ENCODE results near the gene POLA1.

The POLA1 gene

DNA sequence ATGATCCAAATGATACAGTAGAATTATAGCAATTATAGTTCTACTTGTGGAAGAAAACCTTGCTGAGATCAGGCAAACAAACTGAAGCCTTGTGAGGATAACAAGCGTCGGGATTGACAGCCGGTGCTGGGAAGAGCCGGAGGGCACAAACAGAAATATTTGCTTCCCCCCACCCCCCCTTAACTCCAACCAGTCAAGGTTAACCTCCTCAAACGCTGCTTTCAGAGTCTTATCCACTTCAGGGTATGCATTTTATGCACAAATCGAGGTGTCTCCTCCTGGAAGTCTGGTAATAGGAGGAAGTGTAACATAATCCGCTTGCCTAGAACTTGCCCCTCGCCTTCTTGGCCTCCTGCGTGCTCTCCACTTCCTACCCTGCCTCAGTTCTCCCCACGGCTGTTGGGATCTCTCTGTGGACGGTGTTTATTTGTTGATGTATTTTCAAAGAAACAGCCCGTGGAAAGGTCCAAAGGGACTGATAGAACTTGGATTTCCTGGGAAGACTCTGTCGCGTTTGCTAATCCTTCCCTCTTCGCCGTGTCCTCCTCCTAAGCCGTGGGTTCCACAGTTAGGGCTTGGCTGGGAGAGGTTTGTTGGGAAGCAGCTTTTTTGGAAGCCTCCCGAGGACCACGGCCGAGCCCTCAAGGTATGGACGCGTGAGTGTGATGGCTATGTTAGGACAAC lies 326.1 kb downstream of the POLA1 start:
- H3K36me3 ChIP-seq (ENCODE audit: control insufficient read depth in 4 of 4, insufficient read depth in 4 of 4, low read length in 3 of 4), result no peaks in the 10 kb centered on the region
- no peak overlapping the region for H3K27ac ChIP-seq (ENCODE audit: insufficient read depth in 1 of 2, low read depth in 1 of 2, low read length in 2 of 2, poor library complexity in 1 of 2, severe bottlenecking in 2 of 2)
- H3K27me3 ChIP-seq (replicated peaks in 2 of 5; ENCODE audit: control insufficient read depth in 4 of 5, insufficient read depth in 5 of 5, low read length in 4 of 5), result peaks cover 9 to 99% (median 65%) of the 10 kb centered on the region in 5 experiments
- ChIA-PET POLR2A (interaction anchor here (0.6 kb wide), 1 partner anchor 15 kb away, joined by 4 read pairs; no protein-coding TSS in a partner anchor), CTCF (interaction anchor here (1.3 to 3.7 kb wide), 3 partner anchors 11 to 180 kb away, joined by 4 to 13 read pairs (median 5); no protein-coding TSS in a partner anchor)
- no peak for DNase-seq
- peaks cover 0 to 10% (median 0%) of the 10 kb centered on the region in 5 experiments for H3K9me3 ChIP-seq (ENCODE audit: control extremely low read depth in 1 of 5, control insufficient read depth in 4 of 5, insufficient read depth in 2 of 5, low read depth in 1 of 5, low read length in 4 of 5)
- H3K4me3 ChIP-seq (ENCODE audit: control insufficient read depth in 1 of 7, extremely low read depth in 1 of 7, insufficient read depth in 4 of 7, low read depth in 2 of 7, low read length in 6 of 7), result no peak overlapping the region
- 34% methylated on average over 10 of the region's 22 CpGs for WGBS (ENCODE audit: insufficient coverage)
- peaks cover 0 to 19% (median 3%) of the 10 kb centered on the region in 4 experiments for H3K4me1 ChIP-seq (ENCODE audit: control extremely low read depth in 1 of 4, control insufficient read depth in 4 of 4, insufficient read depth in 4 of 4, low read length in 3 of 4)

DNA sequence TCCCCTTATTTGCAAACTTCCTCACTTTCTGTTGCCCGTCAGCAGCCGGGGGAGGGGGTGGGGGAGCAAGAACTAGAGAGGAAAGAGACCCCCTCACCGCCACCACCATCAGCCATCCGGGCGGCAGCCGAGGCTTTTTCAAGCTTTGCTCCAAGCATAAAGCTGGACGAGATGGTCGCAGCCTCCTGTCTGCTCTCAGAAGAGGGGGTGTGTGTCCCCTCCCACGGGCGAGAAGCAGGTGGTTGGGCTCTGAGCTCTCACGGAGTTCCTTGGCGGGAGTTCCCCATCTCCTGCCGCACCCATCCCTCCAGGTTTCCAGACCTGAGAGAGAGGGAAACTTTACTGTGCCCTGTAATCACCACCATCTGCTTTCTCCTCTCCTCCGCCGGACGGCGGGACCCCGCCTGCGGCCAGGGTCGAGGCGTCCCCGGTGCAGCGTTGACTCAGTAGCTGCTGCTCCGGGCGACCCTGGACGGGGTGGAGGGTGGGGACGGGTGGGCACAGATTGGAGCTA lies 326.7 kb downstream of the POLA1 start:
- H3K36me3 ChIP-seq (ENCODE audit: control insufficient read depth in 4 of 4, insufficient read depth in 4 of 4, low read length in 3 of 4), result no peaks in the 10 kb centered on the region
- WGBS (ENCODE audit: insufficient coverage), result 20% methylated on average over 18 of the region's 27 CpGs
- peaks cover 0 to 8% (median 0%) of the 10 kb centered on the region in 5 experiments for H3K9me3 ChIP-seq (ENCODE audit: control extremely low read depth in 1 of 5, control insufficient read depth in 4 of 5, insufficient read depth in 2 of 5, low read depth in 1 of 5, low read length in 4 of 5)
- H3K27ac ChIP-seq (ENCODE audit: insufficient read depth in 1 of 2, low read depth in 1 of 2, low read length in 2 of 2, poor library complexity in 1 of 2, severe bottlenecking in 2 of 2), result no peak overlapping the region
- H3K4me1 ChIP-seq (ENCODE audit: control extremely low read depth in 1 of 4, control insufficient read depth in 4 of 4, insufficient read depth in 4 of 4, low read length in 3 of 4), result peaks cover 0 to 17% (median 2%) of the 10 kb centered on the region in 4 experiments
- no peak for DNase-seq
- no peak overlapping the region for H3K4me3 ChIP-seq (ENCODE audit: control insufficient read depth in 1 of 7, extremely low read depth in 1 of 7, insufficient read depth in 4 of 7, low read depth in 2 of 7, low read length in 6 of 7)
- ChIA-PET POLR2A (no interaction called here), CTCF (interaction anchor here (1.3 to 3.7 kb wide), 2 partner anchors 120 to 181 kb away, joined by 5 to 13 read pairs; no protein-coding TSS in a partner anchor)
- H3K27me3 ChIP-seq (replicated peaks in 2 of 5; ENCODE audit: control insufficient read depth in 4 of 5, insufficient read depth in 5 of 5, low read length in 4 of 5), result peaks cover 9 to 97% (median 59%) of the 10 kb centered on the region in 5 experiments

- Histone ChIP-seq H3K27me3 (replicated peaks in 2 of 5; ENCODE audit: control insufficient read depth in 4 of 5, insufficient read depth in 5 of 5, low read length in 4 of 5) (peaks cover 9 to 96% (median 56%) of the 10 kb centered on the region in 5 experiments), H3K36me3 (ENCODE audit: control insufficient read depth in 4 of 4, insufficient read depth in 4 of 4, low read length in 3 of 4) (no peaks in the 10 kb centered on the region), H3K27ac (ENCODE audit: insufficient read depth in 1 of 2, low read depth in 1 of 2, low read length in 2 of 2, poor library complexity in 1 of 2, severe bottlenecking in 2 of 2) (no peak overlapping the region), H3K4me3 (ENCODE audit: control insufficient read depth in 1 of 7, extremely low read depth in 1 of 7, insufficient read depth in 4 of 7, low read depth in 2 of 7, low read length in 6 of 7) (peak overlapping the region in 1 of 7 experiments; percentile 23), H3K9me3 (ENCODE audit: control extremely low read depth in 1 of 5, control insufficient read depth in 4 of 5, insufficient read depth in 2 of 5, low read depth in 1 of 5, low read length in 4 of 5) (peaks cover 0 to 5% (median 0%) of the 10 kb centered on the region in 5 experiments), H3K4me1 (ENCODE audit: control extremely low read depth in 1 of 4, control insufficient read depth in 4 of 4, insufficient read depth in 4 of 4, low read length in 3 of 4) (peaks cover 0 to 14% (median 0%) of the 10 kb centered on the region in 4 experiments)
- WGBS (ENCODE audit: insufficient coverage), result 18% methylated on average over 22 of the region's 35 CpGs
- POLR2A ChIA-PET, result no interaction called here
- DNase-seq, result peak in 2 of 3 donors; percentile 42 to 48
- CTCF ChIA-PET, result interaction anchor here (1.3 to 3.7 kb wide), 3 partner anchors 120 to 182 kb away, joined by 5 to 13 read pairs (median 8); no protein-coding TSS in a partner anchor
Measured at GRCh38 chrX:25020905-25021449, 327.3 kb downstream of the POLA1 start.

GRCh38 chrX:25022499-25023325 lies 329.0 kb downstream of the POLA1 start:
- CTCF ChIA-PET, result interaction anchor here (1.1 to 3.7 kb wide), 4 partner anchors 13 to 183 kb away, joined by 3 to 13 read pairs (median 6); no protein-coding TSS in a partner anchor
- peaks cover 12 to 94% (median 44%) of the 10 kb centered on the region in 5 experiments for H3K27me3 ChIP-seq (replicated peaks in 2 of 5; ENCODE audit: control insufficient read depth in 4 of 5, insufficient read depth in 5 of 5, low read length in 4 of 5)
- 15% methylated on average over 42 of the region's 59 CpGs for WGBS (ENCODE audit: insufficient coverage)

DNA sequence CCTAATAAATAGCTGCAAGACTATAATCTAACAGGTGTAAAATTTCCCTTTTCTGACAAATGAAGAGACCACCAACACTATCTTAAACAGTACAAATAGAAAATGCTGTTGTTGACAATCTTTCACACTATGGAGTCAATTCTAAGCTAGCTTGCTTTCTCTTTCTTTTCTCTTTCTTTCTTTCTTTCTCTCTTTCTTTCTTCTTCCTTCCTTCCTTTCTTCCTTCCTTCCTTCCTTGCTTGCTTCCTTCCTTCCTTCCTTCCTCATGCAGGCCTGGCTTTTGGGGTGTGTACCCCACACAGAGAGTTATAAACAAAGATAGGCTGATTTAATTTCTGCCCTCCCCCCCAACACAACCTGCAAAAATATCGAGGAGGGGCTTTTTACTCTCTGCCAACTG lies 330.2 kb downstream of the POLA1 start:
- POLR2A ChIA-PET, result no interaction called here
- H3K9me3 ChIP-seq (ENCODE audit: control extremely low read depth in 1 of 5, control insufficient read depth in 4 of 5, insufficient read depth in 2 of 5, low read depth in 1 of 5, low read length in 4 of 5), result no peaks in the 10 kb centered on the region
- CTCF ChIA-PET, result interaction anchor here (1.1 to 1.7 kb wide), 2 partner anchors 120 to 123 kb away, joined by 3 to 6 read pairs; no protein-coding TSS in a partner anchor

More at GRCh38 chrX:25022499-25023325, 329.0 kb downstream of the POLA1 start:
- Histone ChIP-seq H3K4me3 (ENCODE audit: control insufficient read depth in 1 of 7, extremely low read depth in 1 of 7, insufficient read depth in 4 of 7, low read depth in 2 of 7, low read length in 6 of 7) (no peak overlapping the region), H3K4me1 (ENCODE audit: control extremely low read depth in 1 of 4, control insufficient read depth in 4 of 4, insufficient read depth in 4 of 4, low read length in 3 of 4) (peaks cover 0 to 10% (median 0%) of the 10 kb centered on the region in 4 experiments), H3K36me3 (ENCODE audit: control insufficient read depth in 4 of 4, insufficient read depth in 4 of 4, low read length in 3 of 4) (no peaks in the 10 kb centered on the region), H3K27ac (ENCODE audit: insufficient read depth in 1 of 2, low read depth in 1 of 2, low read length in 2 of 2, poor library complexity in 1 of 2, severe bottlenecking in 2 of 2) (no peak overlapping the region), H3K9me3 (ENCODE audit: control extremely low read depth in 1 of 5, control insufficient read depth in 4 of 5, insufficient read depth in 2 of 5, low read depth in 1 of 5, low read length in 4 of 5) (no peaks in the 10 kb centered on the region)
- DNase-seq, result no peak
- POLR2A ChIA-PET, result no interaction called here

DNA sequence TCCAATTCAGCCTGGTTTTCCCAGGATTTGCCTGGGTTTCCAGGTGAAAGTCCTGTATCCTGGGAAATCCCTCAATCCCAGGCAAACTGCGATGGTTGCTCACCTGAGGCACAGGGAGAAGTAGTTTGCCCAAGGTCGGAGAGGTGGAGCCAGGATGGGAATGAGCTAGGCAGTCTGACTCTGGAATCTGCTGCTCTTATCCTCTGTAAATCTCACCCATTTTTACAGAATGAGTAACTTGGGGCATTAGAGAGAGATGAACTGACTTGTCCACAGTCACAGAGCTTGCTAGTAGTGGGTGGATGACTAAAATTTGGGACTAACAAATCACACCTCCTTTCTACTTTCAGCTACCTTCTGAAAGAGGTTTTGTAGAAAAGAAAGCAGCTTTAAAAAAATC lies 331.9 kb downstream of the POLA1 start:
- peaks cover 0 to 6% (median 0%) of the 10 kb centered on the region in 4 experiments for H3K4me1 ChIP-seq (ENCODE audit: control extremely low read depth in 1 of 4, control insufficient read depth in 4 of 4, insufficient read depth in 4 of 4, low read length in 3 of 4)
- no peak overlapping the region for H3K27ac ChIP-seq (ENCODE audit: insufficient read depth in 1 of 2, low read depth in 1 of 2, low read length in 2 of 2, poor library complexity in 1 of 2, severe bottlenecking in 2 of 2)
- ChIA-PET CTCF (interaction anchor here (1.4 kb wide), 1 partner anchor 118 kb away, joined by 5 read pairs; no protein-coding TSS in a partner anchor), POLR2A (no interaction called here)
- no peaks in the 10 kb centered on the region for H3K9me3 ChIP-seq (ENCODE audit: control extremely low read depth in 1 of 5, control insufficient read depth in 4 of 5, insufficient read depth in 2 of 5, low read depth in 1 of 5, low read length in 4 of 5)
- 100% methylated on average over 1 of the region's 2 CpGs for WGBS (ENCODE audit: insufficient coverage)
- H3K27me3 ChIP-seq (replicated peaks in 2 of 5; ENCODE audit: control insufficient read depth in 4 of 5, insufficient read depth in 5 of 5, low read length in 4 of 5), result peaks cover 6 to 69% (median 23%) of the 10 kb centered on the region in 5 experiments
- H3K36me3 ChIP-seq (ENCODE audit: control insufficient read depth in 4 of 4, insufficient read depth in 4 of 4, low read length in 3 of 4), result no peaks in the 10 kb centered on the region
- no peak overlapping the region for H3K4me3 ChIP-seq (ENCODE audit: control insufficient read depth in 1 of 7, extremely low read depth in 1 of 7, insufficient read depth in 4 of 7, low read depth in 2 of 7, low read length in 6 of 7)
- no peak for DNase-seq

More for the DNA sequence above, 330.2 kb downstream of the POLA1 start:
- WGBS (ENCODE audit: insufficient coverage), result 43% methylated on average over 1 of the region's 1 CpG
- Histone ChIP-seq H3K27me3 (replicated peaks in 2 of 5; ENCODE audit: control insufficient read depth in 4 of 5, insufficient read depth in 5 of 5, low read length in 4 of 5) (peaks cover 9 to 83% (median 37%) of the 10 kb centered on the region in 5 experiments), H3K36me3 (ENCODE audit: control insufficient read depth in 4 of 4, insufficient read depth in 4 of 4, low read length in 3 of 4) (no peaks in the 10 kb centered on the region), H3K27ac (ENCODE audit: insufficient read depth in 1 of 2, low read depth in 1 of 2, low read length in 2 of 2, poor library complexity in 1 of 2, severe bottlenecking in 2 of 2) (no peak overlapping the region), H3K4me1 (ENCODE audit: control extremely low read depth in 1 of 4, control insufficient read depth in 4 of 4, insufficient read depth in 4 of 4, low read length in 3 of 4) (peaks cover 0 to 9% (median 0%) of the 10 kb centered on the region in 4 experiments), H3K4me3 (ENCODE audit: control insufficient read depth in 1 of 7, extremely low read depth in 1 of 7, insufficient read depth in 4 of 7, low read depth in 2 of 7, low read length in 6 of 7) (no peak overlapping the region)
- no peak for DNase-seq

Measured in common myeloid progenitor, CD34-positive (primary cell).